B cell (primary cell): ENCODE results near the gene LRP4. TPM values are rescaled to one million over a fixed set of nuclear protein-coding genes. Genes with fewer than 3 reads are reported as not detected.
A peak's percentile ranks its signal among the peaks of the same experiment; 100 is the strongest.

Experiments used
- ATAC-seq: fragments of 200-7000 bp; cut with Tn5 transposase; one replicate; pipeline ENCODE4 v1.10.0; 2021; ENCODE audit warnings: low read depth, mild to moderate bottlenecking, moderate number of reproducible peaks, moderate library complexity
- CTCF ChIA-PET: fragments of 350-600 bp; sonication (Branson Sonifier 250); formaldehyde crosslinking; loops from one replicate; lab custom pipeline; 2021; ENCODE audit warnings: antibody characterized with exemption, inconsistent platforms; lab: Charles Lee
- POLR2A ChIA-PET: fragments of 350-600 bp; sonication (Branson Sonifier 250); formaldehyde crosslinking; loops from one replicate; lab custom pipeline; 2021; ENCODE audit warnings: antibody characterized with exemption; lab: Charles Lee
- DNase-seq: peaks from one replicate; pipeline ENCODE4 v3.0.0; 2013
- H2AFZ ChIP-seq: 2 replicates; pipeline ENCODE4 v1.6.1; 2012; ENCODE audit warnings: mild to moderate bottlenecking, low read depth, low read length; ENCODE audit not compliant: insufficient read depth, poor library complexity, severe bottlenecking
- H3K27ac ChIP-seq, 2 donors: 1 replicate in 1 of 2; 2 replicates in 1 of 2; pipeline ENCODE4 v1.5.1; 2012 to 2013; ENCODE audit warnings: low read length in 2 of 2, mild to moderate bottlenecking in 2 of 2, moderate library complexity in 1 of 2
- H3K27me3 ChIP-seq, 4 experiments: fragments of 200-600 bp in 1 of 4; sonication (generic) in 1 of 4; replicated peaks in 1 of 4; 1 replicate in 2 of 4; 2 replicates in 2 of 4; pipeline versions ENCODE4 v1.6.1 to v1.7.0; 2013 to 2016; ENCODE audit warnings: low read length in 3 of 4, mild to moderate bottlenecking in 2 of 4, mixed read lengths in 1 of 4, moderate library complexity in 1 of 4; ENCODE audit not compliant: insufficient read depth in 4 of 4, control insufficient read depth in 3 of 4; ENCODE audit errors: control extremely low read depth in 1 of 4
- H3K36me3 ChIP-seq, 2 experiments: replicated peaks in 1 of 2; 1 replicate in 1 of 2; 2 replicates in 1 of 2; pipeline versions ENCODE4 v1.6.1 to v1.7.1; 2013; ENCODE audit warnings: low read length in 1 of 2; ENCODE audit not compliant: insufficient read depth in 2 of 2, control insufficient read depth in 1 of 2; ENCODE audit errors: control extremely low read depth in 1 of 2, extremely low read depth in 1 of 2
- H3K4me1 ChIP-seq, 2 donors: fragments of 200-600 bp in 1 of 2; sonication (generic) in 1 of 2; 1 replicate in 1 of 2; 2 replicates in 1 of 2; pipeline versions ENCODE4 v1.5.1 to v1.6.1; 2013 to 2017; ENCODE audit warnings: low read length in 2 of 2; ENCODE audit not compliant: control insufficient read depth in 2 of 2, insufficient read depth in 2 of 2
- H3K4me2 ChIP-seq: replicated peaks from 2 replicates; pipeline ENCODE3; 2012; ENCODE audit warnings: mild to moderate bottlenecking, low read depth, low read length; ENCODE audit not compliant: poor library complexity, severe bottlenecking
- H3K4me3 ChIP-seq, 5 experiments: fragments of 200-600 bp in 1 of 5; sonication (generic) in 1 of 5; 1 replicate in 3 of 5; 2 replicates in 2 of 5; pipeline versions ENCODE4 v1.5.1 to v1.7.0; 2011 to 2016; ENCODE audit warnings: low read length in 4 of 5, mild to moderate bottlenecking in 4 of 5, low read depth in 2 of 5, control low read depth in 1 of 5, moderate library complexity in 1 of 5; ENCODE audit not compliant: insufficient read depth in 1 of 5; ENCODE audit errors: control extremely low read depth in 1 of 5, extremely low read depth in 1 of 5
- H3K79me2 ChIP-seq: fragments of 200-600 bp; sonication (generic); one replicate; pipeline ENCODE4 v1.6.0; 2016; ENCODE audit warnings: low read length; ENCODE audit not compliant: control insufficient read depth, insufficient read depth
- H3K9ac ChIP-seq: fragments of 200-600 bp; sonication (generic); 2 replicates; pipeline ENCODE4 v1.6.1; 2017; ENCODE audit warnings: mild to moderate bottlenecking, low read length, moderate library complexity
- H3K9me3 ChIP-seq, 3 donors: one replicate each; pipeline versions ENCODE4 v1.6.1 to v1.7.1; 2013; ENCODE audit warnings: low read length in 2 of 3; ENCODE audit not compliant: control insufficient read depth in 2 of 3, insufficient read depth in 1 of 3; ENCODE audit errors: control extremely low read depth in 1 of 3
- H4K20me1 ChIP-seq: 2 replicates; pipeline ENCODE4 v1.6.0; 2012; ENCODE audit warnings: mild to moderate bottlenecking, low read length; ENCODE audit not compliant: insufficient read depth, control insufficient read depth, poor library complexity, severe bottlenecking
- H3K27ac Mint-ChIP-seq: one replicate; pipeline ENCODE4 v1.8.0; 2021; ENCODE audit warnings: mixed read lengths
- H3K27me3 Mint-ChIP-seq: one replicate; pipeline ENCODE4 v1.8.0; 2021; ENCODE audit warnings: mixed read lengths
- H3K4me1 Mint-ChIP-seq: one replicate; pipeline ENCODE4 v1.8.0; 2021; ENCODE audit warnings: mixed read lengths
- H3K4me3 Mint-ChIP-seq: one replicate; pipeline ENCODE4 v1.8.0; 2021; ENCODE audit warnings: mixed read lengths
- H3K9me3 Mint-ChIP-seq: one replicate; pipeline ENCODE4 v1.8.0; 2022; ENCODE audit warnings: mixed read lengths; ENCODE audit not compliant: insufficient read depth
- CTCF ChIP-seq: fragments of 200-600 bp; IDR thresholded peaks from one replicate; pipeline ENCODE4 v1.8.0; 2022; ENCODE audit warnings: antibody characterized with exemption, mild to moderate bottlenecking
- EZH2 ChIP-seq: IDR thresholded peaks from 2 replicates; pipeline ENCODE4 v1.6.1; 2012; ENCODE audit warnings: borderline replicate concordance, low read depth, mild to moderate bottlenecking, moderate library complexity, low read length; ENCODE audit not compliant: insufficient read depth, poor library complexity, severe bottlenecking
- WGBS: methylation state at CpG from one replicate; pipeline ENCODE4 v1.1.5; 2013; ENCODE audit warnings: missing lambda C conversion rate; ENCODE audit not compliant: insufficient coverage; 5-methylcytosine and 5-hydroxymethylcytosine counted together
- intact Hi-C: fragments of 100-400 bp; cut with micrococcal nuclease; formaldehyde crosslinking; loops from one replicate; pipeline ENCODE4 v1.10.0; 2022
- polyA plus RNA-seq: library from polyadenylated mRNA; depleted of rRNA; stranded (reverse); fragments of >200 nt; gene quantifications from 2 replicates; pipeline ENCODE4 v1.2.3, GENCODE V29; 2012
- total RNA-seq, 2 donors: library from RNA; stranded (reverse); fragments of 120-200 nt in 1 of 2; gene quantifications; 1 replicate in 1 of 2; 2 replicates in 1 of 2; pipeline versions ENCODE4 v1.2.3 to v1.2.4, GENCODE V29; 2013 to 2022

Gene LRP4
- total and polyA plus RNA-seq, 2 donors (not counting 1 experiment from before 2014, with no cell fraction given), result not detected

- Mint-ChIP-seq H3K9me3 (no peaks in the 10 kb centered on the region), H3K27me3 (peaks cover 54% of the 10 kb centered on the region), H3K4me1 (peaks cover 30% of the 10 kb centered on the region), H3K4me3 (peak overlapping the region; percentile 86), H3K27ac (no peak overlapping the region)
- H3K4me3 ChIP-seq, result peak overlapping the region in 4 of 5 experiments; percentile 14 to 54 (median 50)
- DNase-seq (peak; percentile 24), ATAC-seq (no peak)
- peaks cover 0 to 64% (median 36%) of the 10 kb centered on the region in 4 experiments for H3K27me3 ChIP-seq
- WGBS, result 5% methylated on average over 15 of the region's 24 CpGs
- H3K79me2 ChIP-seq, result no peaks in the 10 kb centered on the region
- H3K4me1 ChIP-seq, result peaks cover 28 to 31% of the 10 kb centered on the region in 2 donors
- intact Hi-C loops, result loop anchor here (5.0 kb wide), 1 partner anchor 69 kb away; the partner anchor contains the start of gene CKAP5
- peaks cover 0 to 11% (median 0%) of the 10 kb centered on the region in 3 donors for H3K9me3 ChIP-seq
- no peaks in the 10 kb centered on the region for H4K20me1 ChIP-seq
- peak overlapping the region; percentile 95 for H3K4me2 ChIP-seq
- no peaks in the 10 kb centered on the region for H3K36me3 ChIP-seq
- ChIA-PET CTCF (interaction anchor here (0.7 to 1.8 kb wide), 4 partner anchors 24 to 1151 kb away, joined by 3 to 7 read pairs (median 3); no protein-coding TSS in a partner anchor), POLR2A (interaction anchor here (0.6 to 0.7 kb wide), 2 partner anchors 237 to 1191 kb away, joined by 3 read pairs; no protein-coding TSS in a partner anchor)
- H3K27ac ChIP-seq, result no peak overlapping the region
- H3K9ac ChIP-seq, result peak overlapping the region; percentile 58
- H2AFZ ChIP-seq, result peak overlapping the region; percentile 69
- TF ChIP-seq CTCF (no peak), EZH2 (no peak)
These were observed 1.9 kb downstream of the LRP4 start for GRCh38 chr11:46916286-46917108.

- no peak for TF ChIP-seq EZH2
- TF ChIP-seq CTCF, result no peak
- DNase-seq (no peak), ATAC-seq (no peak)
- peaks cover 28 to 31% of the 10 kb centered on the region in 2 donors for H3K4me1 ChIP-seq
- no peak overlapping the region for H3K4me3 ChIP-seq
- H3K27me3 Mint-ChIP-seq, result peaks cover 56% of the 10 kb centered on the region
- ChIA-PET CTCF (no interaction called here), POLR2A (no interaction called here)
- H3K27ac ChIP-seq, result no peak overlapping the region
- H3K9me3 ChIP-seq, result peaks cover 0 to 11% (median 0%) of the 10 kb centered on the region in 3 donors
- no peaks in the 10 kb centered on the region for H3K79me2 ChIP-seq
- H3K4me3 Mint-ChIP-seq, result no peak overlapping the region
- 72% methylated on average over 5 of the region's 7 CpGs for WGBS
- peaks cover 0 to 67% (median 34%) of the 10 kb centered on the region in 4 experiments for H3K27me3 ChIP-seq
- no peak overlapping the region for H3K9ac ChIP-seq
- H2AFZ ChIP-seq, result no peak overlapping the region
- no peaks in the 10 kb centered on the region for H3K36me3 ChIP-seq
- no peaks in the 10 kb centered on the region for H3K9me3 Mint-ChIP-seq
- no peak overlapping the region for H3K4me2 ChIP-seq
- no peaks in the 10 kb centered on the region for H4K20me1 ChIP-seq
- peaks cover 29% of the 10 kb centered on the region for H3K4me1 Mint-ChIP-seq
- intact Hi-C loops, result loop anchor here (5.0 kb wide), 1 partner anchor 68 kb away; the partner anchor contains the start of gene CKAP5
- H3K27ac Mint-ChIP-seq, result no peak overlapping the region
These were observed 3.4 kb downstream of the LRP4 start for GRCh38 chr11:46914910-46915309.
